GM06990 (cell line): ENCODE data around the gene ZSWIM4.

Experiments
- DNase-seq: peaks from one replicate; pipeline ENCODE4 v3.0.0-alpha.2; 2011; ENCODE audit not compliant: insufficient read length; ENCODE audit errors: extremely low read depth
- H3K27me3 ChIP-seq: replicated peaks from 2 replicates; pipeline ENCODE4 v1.6.0; 2011; ENCODE audit warnings: low read length; ENCODE audit not compliant: control insufficient read depth, insufficient read depth
- H3K36me3 ChIP-seq: 2 replicates; pipeline ENCODE4 v1.5.1; 2011; ENCODE audit warnings: low read length; ENCODE audit not compliant: control insufficient read depth, insufficient read depth
- H3K4me3 ChIP-seq: replicated peaks from 2 replicates; pipeline ENCODE4 v1.5.1; 2011; ENCODE audit warnings: low read depth, mild to moderate bottlenecking, control low read depth, low read length
- CTCF ChIP-seq: IDR thresholded peaks from 2 replicates; pipeline ENCODE4 v1.5.1; 2011; ENCODE audit warnings: low read length, control low read depth, mild to moderate bottlenecking, inconsistent platforms; ENCODE audit not compliant: insufficient read depth, poor library complexity, severe bottlenecking

ZSWIM4 gene

GRCh38 chr19:13860679-13861391, 65.6 kb downstream of the ZSWIM4 start:
- no peaks in the 10 kb centered on the region for H3K36me3 ChIP-seq
- H3K27me3 ChIP-seq = no peaks in the 10 kb centered on the region; the same call in 1 of the 2 replicates
- TF ChIP-seq CTCF = no peak
- DNase-seq = no peak
- peak overlapping the region; percentile 63 for H3K4me3 ChIP-seq

- Histone ChIP-seq H3K4me3 (peak overlapping the region; percentile 63), H3K27me3 (no peaks in the 10 kb centered on the region; the same call in 1 of the 2 replicates), H3K36me3 (no peaks in the 10 kb centered on the region)
- no peak for DNase-seq
- TF ChIP-seq CTCF = no peak
Observed at GRCh38 chr19:13861392-13861713, 66.1 kb downstream of the ZSWIM4 start.

- no peaks in the 10 kb centered on the region; the same call in 1 of the 2 replicates for H3K27me3 ChIP-seq
- peak; percentile 89 for DNase-seq
- TF ChIP-seq CTCF = peak; percentile 94
- no peaks in the 10 kb centered on the region for H3K36me3 ChIP-seq
- H3K4me3 ChIP-seq = peak overlapping the region; percentile 63
Observed at GRCh38 chr19:13861714-13862531, 66.7 kb downstream of the ZSWIM4 start.

- no peaks in the 10 kb centered on the region for H3K36me3 ChIP-seq
- no peaks in the 10 kb centered on the region; the same call in 1 of the 2 replicates for H3K27me3 ChIP-seq
- DNase-seq = no peak
- H3K4me3 ChIP-seq = peak overlapping the region; percentile 18
- TF ChIP-seq CTCF = no peak
Observed at GRCh38 chr19:13864046-13864666, 68.9 kb downstream of the ZSWIM4 start.

- TF ChIP-seq CTCF = no peak
- Histone ChIP-seq H3K27me3 (no peaks in the 10 kb centered on the region; the same call in 1 of the 2 replicates), H3K36me3 (no peaks in the 10 kb centered on the region), H3K4me3 (peak overlapping the region; percentile 67)
- DNase-seq = no peak
Observed at GRCh38 chr19:13864667-13865570, 69.7 kb downstream of the ZSWIM4 start.
